HG03442 (cell line): ENCODE data around the gene DNAJB13.
"Not testable (repeated sequence)": the region's sequence is repeated elsewhere in the genome, so short reads cannot be mapped to it uniquely, and the experiment has no call there.

Source experiments
- ATAC-seq: cut with Tn5 transposase; IDR thresholded peaks from one replicate; pipeline ENCODE4 v1.9.1; 2021; ENCODE audit warnings: mild to moderate bottlenecking, moderate library complexity; ENCODE audit not compliant: unreplicated experiment

The DNAJB13 gene

GRCh38 chr11:73976451-73977151, 25.8 kb downstream of the DNAJB13 start:
- ATAC-seq = no peak

- ATAC-seq = no peak
Measured at GRCh38 chr11:73977856-73978519, 27.2 kb downstream of the DNAJB13 start.

GRCh38 chr11:73978576-73979086, 27.8 kb downstream of the DNAJB13 start:
- no peak for ATAC-seq

- peak; percentile 41 for ATAC-seq
Measured at GRCh38 chr11:73980001-73980961, 29.5 kb downstream of the DNAJB13 start.

- ATAC-seq = no peak
Measured at GRCh38 chr11:73981051-73981805, 30.4 kb downstream of the DNAJB13 start.

- peak; percentile 40 for ATAC-seq
Measured at GRCh38 chr11:73982595-73982989, 31.8 kb downstream of the DNAJB13 start, which contains the start of gene UCP2. UCP2 (minus strand) TSS chr11:73982843; CDS start chr11:73978378, 4,465 bp downstream.

GRCh38 chr11:73982990-73983740, 32.3 kb downstream of the DNAJB13 start:
- peak; percentile 70 for ATAC-seq

GRCh38 chr11:73983741-73984538, 33.1 kb downstream of the DNAJB13 start:
- ATAC-seq = no peak

DNA sequence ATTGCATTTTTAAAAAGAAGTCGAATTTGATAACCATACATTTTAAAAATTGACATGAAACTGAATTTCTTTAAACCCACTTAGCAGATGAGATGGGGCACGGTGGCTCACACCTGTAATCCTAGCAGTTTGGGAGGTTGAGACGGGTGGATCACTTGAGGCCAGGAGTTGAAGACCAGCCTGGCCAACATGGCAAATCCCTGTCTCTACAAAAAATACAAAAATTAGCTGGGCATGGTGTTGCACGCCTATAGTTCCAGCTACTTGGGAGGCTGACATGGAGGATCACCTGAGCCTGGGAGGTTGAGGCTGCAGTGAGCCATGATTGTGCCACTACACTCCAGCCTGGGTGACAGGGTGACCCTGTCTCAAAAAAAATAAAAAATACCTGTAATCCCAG, 34.8 kb downstream of the DNAJB13 start:
- not testable (repeated sequence) for ATAC-seq

- no peak for ATAC-seq
Measured at GRCh38 chr11:73988227-73988626, 37.4 kb downstream of the DNAJB13 start.

DNA sequence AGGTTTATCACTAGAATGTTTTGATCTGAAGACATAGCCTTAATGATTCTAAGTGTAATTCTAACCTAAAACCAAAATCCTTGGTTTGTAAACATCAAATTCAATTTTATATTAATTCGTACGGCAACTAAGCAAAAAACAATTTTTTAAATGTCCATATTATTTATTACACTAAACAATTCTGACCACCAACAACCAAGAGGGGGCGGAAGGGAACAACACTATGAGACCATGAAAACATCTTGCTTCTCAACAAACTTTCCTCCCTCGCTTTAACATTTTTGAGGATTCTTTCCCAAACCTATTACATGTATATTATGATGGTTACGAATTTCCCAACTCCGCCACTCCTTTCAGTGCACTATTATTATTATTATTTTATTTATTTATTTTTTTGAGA, 38.3 kb downstream of the DNAJB13 start:
- no peak for ATAC-seq

DNA sequence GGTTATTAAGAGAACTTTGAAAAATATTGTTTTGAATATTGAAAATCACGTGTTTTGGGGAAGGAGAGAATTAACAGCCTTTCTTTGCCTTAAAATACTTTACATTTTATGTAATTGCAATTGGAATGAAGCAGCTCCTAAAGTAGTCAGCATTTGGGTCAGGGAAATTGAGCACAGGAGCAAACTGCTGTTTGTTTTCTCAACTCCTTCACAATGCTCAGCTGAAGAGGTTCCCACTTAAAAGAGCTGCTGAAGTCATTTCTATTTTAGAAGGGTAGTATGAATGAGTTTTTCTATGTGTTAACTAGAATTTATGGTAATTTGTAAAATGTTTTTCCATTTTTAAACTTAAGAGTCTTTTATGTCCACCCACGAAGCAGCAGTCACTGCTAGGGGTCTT, 39.9 kb downstream of the DNAJB13 start:
- ATAC-seq = no peak

DNA sequence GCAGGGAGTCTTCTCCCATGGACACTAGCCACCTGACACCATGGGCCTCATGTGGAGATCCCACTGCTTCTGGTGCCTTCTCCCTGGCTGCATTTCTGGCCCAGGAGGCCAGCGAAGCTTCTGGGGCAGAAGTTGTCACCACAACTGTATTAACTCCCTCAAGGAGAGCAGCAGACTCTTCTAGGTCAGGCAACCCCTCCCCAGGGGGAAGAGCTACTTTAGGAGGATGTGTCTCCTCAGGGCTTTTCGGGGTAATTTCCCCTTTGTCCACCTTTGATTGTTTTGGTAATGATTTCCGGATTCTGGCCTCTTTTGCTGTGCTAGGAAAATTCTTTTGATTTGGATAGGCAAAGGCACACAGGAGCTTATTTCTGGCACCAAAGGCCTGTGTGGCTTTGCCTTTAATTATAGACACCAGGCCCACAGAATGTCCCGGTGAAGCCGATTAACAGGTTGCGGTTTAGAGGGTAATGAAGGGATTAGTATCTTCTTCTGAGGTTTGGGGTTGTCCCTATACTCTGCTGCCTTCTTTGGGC, 40.7 kb downstream of the DNAJB13 start:
- no peak for ATAC-seq

- no peak for ATAC-seq
Measured at GRCh38 chr11:73995247-73995646, 44.4 kb downstream of the DNAJB13 start.

GRCh38 chr11:73995731-73996130, 44.9 kb downstream of the DNAJB13 start:
- ATAC-seq = peak; percentile 50

- ATAC-seq = no peak
Measured at GRCh38 chr11:73996161-73996747, 45.4 kb downstream of the DNAJB13 start.

DNA sequence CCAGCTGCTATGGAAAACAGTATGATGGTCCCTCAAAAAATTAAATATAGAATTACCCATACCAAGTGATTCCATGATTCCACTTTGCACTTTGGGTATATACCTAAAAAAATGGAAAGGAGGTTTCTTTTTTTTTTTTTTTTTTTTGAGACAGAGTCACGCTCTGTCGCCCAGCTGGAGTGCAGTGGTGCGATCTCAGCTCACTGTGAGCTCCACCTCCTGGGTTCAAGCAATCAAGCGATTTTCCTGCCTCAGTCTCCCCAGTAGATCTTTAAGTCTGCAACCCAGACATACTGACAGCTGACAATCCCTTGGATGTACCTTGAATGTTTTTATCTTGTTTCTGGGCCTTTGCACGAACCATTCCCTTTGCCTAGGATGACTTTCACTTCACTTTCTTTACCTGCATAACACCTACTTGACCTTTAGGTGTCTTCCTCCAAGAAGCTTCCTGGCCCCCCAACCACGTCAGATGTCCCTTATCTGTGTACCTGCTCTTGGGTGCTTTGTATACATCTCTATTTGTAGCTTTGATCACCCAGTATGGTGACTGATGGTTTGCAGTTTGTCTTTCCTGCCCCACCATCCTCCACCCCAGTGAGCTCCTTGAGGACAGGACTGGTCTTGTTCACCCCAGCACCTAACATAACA, 46.4 kb downstream of the DNAJB13 start:
- ATAC-seq = no peak
